Upper lobe of right lung (tissue), 1 donor: ENCODE measurements around the gene DPF1. TPM values are rescaled to one million over a fixed set of nuclear protein-coding genes. Genes with fewer than 3 reads are reported as not detected.

Source experiments
- ATAC-seq: fragments of 200-7000 bp; cut with Tn5 transposase; one replicate; pipeline ENCODE4 v1.9.1; 2020; ENCODE audit warnings: mild to moderate bottlenecking, moderate library complexity
- DNase-seq: peaks from one replicate; pipeline ENCODE4 v3.0.0-alpha.2; 2020
- H3K27ac ChIP-seq: fragments of 200-600 bp; one replicate; pipeline ENCODE4 v1.8.0; 2022
- H3K27me3 ChIP-seq: fragments of 200-600 bp; one replicate; pipeline ENCODE4 v1.8.0; 2022; ENCODE audit warnings: mild to moderate bottlenecking
- H3K36me3 ChIP-seq: fragments of 200-600 bp; one replicate; pipeline ENCODE4 v1.8.0; 2022
- H3K4me1 ChIP-seq: fragments of 200-600 bp; one replicate; pipeline ENCODE4 v1.8.0; 2022
- H3K4me3 ChIP-seq: fragments of 200-600 bp; one replicate; pipeline ENCODE4 v1.8.0; 2022; ENCODE audit warnings: mild to moderate bottlenecking
- H3K9me3 ChIP-seq: fragments of 200-600 bp; one replicate; pipeline ENCODE4 v1.8.0; 2022
- intact Hi-C: fragments of 100-400 bp; cut with DNase I; formaldehyde crosslinking; loops from one replicate; pipeline ENCODE4 v1.11.0; 2022
- total RNA-seq: library from RNA; stranded (reverse); fragmentation: NEBNext Ultra II Directional; extraction: Animal tissue kit (Norgen Biotek cat#: 25700); gene quantifications from one replicate; pipeline ENCODE4 v1.2.1, GENCODE V29; 2021
- TF ChIP-seq, protein P1 (sequence below): fragments of 200-600 bp; IDR thresholded peaks from one replicate; pipeline ENCODE4 v1.8.0; 2022; ENCODE audit warnings: antibody characterized with exemption
- donor health status: DM: no; HTN: yes; CAD: no; lungs with severe emphysema.

DPF1 gene
- total RNA-seq, 1 donor from 2014 or later, result not detected

DNA sequence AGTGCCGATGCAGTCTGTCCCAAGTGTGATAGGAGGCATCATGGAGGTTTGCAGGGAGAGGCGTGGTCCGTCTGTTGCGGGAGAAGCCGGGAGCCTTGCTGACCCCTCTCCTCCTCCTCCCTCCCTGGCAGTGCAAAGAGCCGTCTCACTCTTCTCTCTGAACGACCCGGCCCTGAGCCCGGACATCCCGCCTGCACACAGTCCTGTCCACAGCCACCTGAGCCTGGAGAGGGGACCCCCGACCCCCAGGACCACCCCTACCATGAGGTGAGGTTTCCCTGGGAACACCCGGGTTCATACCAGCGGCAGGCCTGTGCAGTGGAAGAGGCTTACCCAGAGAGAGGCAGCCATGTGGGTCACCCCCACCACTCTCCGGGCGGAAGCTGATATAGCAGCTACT, 22.3 kb downstream of the DPF1 start:
- intact Hi-C loops, result no loop called here
- DNase-seq, result no peak
- Histone ChIP-seq H3K27me3 (no peaks in the 10 kb centered on the region), H3K4me1 (no peaks in the 10 kb centered on the region), H3K36me3 (peaks cover 29% of the 10 kb centered on the region), H3K27ac (no peak overlapping the region), H3K9me3 (no peaks in the 10 kb centered on the region), H3K4me3 (no peak overlapping the region)
- TF ChIP-seq, protein P1, sequence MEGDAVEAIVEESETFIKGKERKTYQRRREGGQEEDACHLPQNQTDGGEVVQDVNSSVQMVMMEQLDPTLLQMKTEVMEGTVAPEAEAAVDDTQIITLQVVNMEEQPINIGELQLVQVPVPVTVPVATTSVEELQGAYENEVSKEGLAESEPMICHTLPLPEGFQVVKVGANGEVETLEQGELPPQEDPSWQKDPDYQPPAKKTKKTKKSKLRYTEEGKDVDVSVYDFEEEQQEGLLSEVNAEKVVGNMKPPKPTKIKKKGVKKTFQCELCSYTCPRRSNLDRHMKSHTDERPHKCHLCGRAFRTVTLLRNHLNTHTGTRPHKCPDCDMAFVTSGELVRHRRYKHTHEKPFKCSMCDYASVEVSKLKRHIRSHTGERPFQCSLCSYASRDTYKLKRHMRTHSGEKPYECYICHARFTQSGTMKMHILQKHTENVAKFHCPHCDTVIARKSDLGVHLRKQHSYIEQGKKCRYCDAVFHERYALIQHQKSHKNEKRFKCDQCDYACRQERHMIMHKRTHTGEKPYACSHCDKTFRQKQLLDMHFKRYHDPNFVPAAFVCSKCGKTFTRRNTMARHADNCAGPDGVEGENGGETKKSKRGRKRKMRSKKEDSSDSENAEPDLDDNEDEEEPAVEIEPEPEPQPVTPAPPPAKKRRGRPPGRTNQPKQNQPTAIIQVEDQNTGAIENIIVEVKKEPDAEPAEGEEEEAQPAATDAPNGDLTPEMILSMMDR, result no peak
- no peak for ATAC-seq

DNA sequence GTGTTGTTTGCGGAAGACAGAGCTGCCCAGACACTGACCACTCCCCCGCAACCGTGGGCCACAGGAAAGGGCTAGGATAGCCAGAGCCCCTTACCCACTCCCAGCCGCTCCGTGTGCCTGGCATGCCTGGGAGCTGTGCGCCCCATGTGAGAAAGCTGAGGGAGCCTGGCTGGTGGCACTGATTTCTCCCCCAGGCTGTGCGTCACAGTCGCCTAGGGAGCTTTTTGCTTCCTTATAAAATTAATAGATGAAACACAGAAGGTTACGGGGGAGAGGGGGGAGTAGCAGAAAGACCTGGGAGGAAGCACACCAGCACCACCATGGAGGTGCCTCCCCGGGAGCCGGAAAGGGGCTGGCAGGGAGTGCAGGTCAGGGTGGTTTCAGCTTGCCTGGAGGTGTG, 24.7 kb downstream of the DPF1 start:
- no peaks in the 10 kb centered on the region for H3K9me3 ChIP-seq
- TF ChIP-seq, protein P1, result no peak
- H3K36me3 ChIP-seq, result peaks cover 13% of the 10 kb centered on the region
- H3K4me3 ChIP-seq, result no peak overlapping the region
- intact Hi-C loops, result no loop called here
- H3K27ac ChIP-seq, result no peak overlapping the region
- ATAC-seq (no peak), DNase-seq (no peak)
- no peaks in the 10 kb centered on the region for H3K27me3 ChIP-seq
- H3K4me1 ChIP-seq, result no peaks in the 10 kb centered on the region

DNA sequence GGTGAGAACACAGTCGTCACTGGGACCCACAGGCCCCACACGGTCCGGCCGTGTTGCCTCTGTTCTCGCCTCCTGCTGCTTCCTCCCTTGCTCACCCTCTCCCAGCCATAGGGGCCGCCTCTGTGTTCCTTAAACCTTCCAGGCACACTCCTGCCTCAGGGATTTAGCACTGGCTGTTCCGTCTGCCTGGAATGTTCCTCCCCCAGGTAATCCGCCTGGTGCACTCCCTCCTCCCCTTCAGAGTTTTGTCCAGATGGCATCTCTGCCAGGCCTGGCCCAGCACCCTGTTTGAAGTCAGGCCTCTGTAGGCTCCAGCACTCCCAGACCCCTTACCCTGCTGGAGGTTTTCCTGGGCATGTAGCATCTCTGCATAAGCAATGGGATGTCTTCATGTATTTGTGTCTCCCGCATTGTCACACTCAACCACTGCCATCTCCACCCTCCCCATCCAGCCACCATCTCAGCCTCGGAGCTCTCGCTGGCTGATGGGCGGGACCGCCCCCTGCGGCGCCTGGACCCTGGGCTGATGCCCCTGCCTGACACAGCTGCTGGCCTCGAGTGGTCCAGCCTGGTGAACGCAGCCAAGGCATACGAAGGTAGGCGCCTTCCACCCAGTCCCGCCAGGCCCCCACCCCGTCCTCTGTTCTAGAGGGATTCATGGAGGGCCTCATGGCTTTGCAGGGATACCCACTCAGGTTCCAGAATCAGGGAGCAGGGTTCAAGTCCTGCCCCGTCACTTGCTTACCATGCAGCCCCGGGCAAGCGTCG, 25.9 kb downstream of the DPF1 start:
- Histone ChIP-seq H3K36me3 (peaks cover 13% of the 10 kb centered on the region), H3K4me1 (no peaks in the 10 kb centered on the region), H3K9me3 (no peaks in the 10 kb centered on the region), H3K4me3 (no peak overlapping the region), H3K27me3 (no peaks in the 10 kb centered on the region), H3K27ac (no peak overlapping the region)
- TF ChIP-seq, protein P1, result no peak
- intact Hi-C loops, result no loop called here
- ATAC-seq (no peak), DNase-seq (no peak)

DNA sequence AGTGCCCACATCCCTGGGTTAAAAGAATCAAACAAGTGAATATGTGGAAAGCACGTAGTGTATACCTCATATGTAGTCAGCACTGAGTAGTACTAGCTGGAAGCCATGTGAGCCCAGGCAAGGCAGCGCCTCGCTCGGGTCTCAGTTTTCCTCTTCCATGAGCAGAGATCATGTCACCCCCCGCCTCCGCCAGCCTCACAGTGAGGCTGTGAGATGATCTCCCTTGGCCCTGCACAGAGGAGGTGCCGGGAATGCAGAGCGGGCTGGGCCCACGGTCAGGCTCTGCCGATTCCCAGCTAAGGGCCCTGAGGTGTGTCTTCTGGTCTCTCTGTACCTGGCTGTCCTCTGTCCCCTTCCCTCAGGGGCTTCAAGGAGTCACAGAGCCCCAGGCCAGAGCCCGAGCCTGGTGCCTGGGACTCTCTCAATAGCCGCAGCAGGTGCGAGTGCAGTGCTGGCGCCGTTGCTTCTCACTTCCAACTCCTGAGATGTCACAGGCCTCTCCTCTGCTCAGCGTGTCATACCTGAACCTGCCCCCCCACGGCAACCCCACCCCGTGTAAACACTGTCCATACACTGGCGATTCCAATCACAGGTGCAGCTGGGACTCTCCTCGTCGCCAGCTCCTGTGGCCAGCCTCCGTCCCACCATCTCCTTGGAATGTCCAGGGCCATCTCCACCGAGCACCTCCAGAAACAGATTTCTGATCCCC, 26.9 kb downstream of the DPF1 start:
- intact Hi-C loops, result no loop called here
- no peak for DNase-seq
- ATAC-seq, result no peak
- H3K27ac ChIP-seq, result no peak overlapping the region
- peaks cover 9% of the 10 kb centered on the region for H3K36me3 ChIP-seq
- no peaks in the 10 kb centered on the region for H3K27me3 ChIP-seq
- H3K4me3 ChIP-seq, result no peak overlapping the region
- TF ChIP-seq, protein P1, result no peak
- H3K9me3 ChIP-seq, result no peaks in the 10 kb centered on the region
- no peaks in the 10 kb centered on the region for H3K4me1 ChIP-seq

DNA sequence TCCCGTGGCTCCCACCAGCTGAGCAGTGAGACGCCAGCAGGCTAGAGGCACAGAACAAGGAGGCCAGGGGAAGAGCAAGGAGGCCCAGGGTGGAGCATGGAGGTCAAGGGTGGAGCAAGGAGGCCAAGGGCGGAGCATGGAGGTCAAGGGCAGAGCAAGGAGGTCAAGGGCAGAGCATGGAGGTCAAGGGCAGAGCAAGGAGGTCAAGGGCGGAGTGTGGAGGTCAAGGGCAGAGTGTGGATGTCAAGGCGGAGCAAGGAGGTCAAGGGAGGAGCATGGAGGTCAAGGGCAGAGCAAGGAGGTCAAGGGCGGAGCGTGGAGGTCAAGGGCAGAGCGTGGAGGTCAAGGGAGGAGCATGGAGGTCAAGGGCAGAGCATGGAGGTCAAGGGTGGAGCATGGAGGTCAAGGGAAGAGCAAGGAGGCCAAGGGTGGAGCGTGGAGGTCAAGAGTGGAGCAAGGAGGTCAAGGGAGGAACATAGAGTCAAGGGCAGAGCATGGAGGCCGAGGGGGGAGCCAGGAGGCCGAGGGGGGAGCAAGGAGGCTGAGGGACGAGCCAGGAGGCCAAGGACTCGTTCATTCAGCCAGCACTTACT, 27.7 kb downstream of the DPF1 start:
- peaks cover 9% of the 10 kb centered on the region for H3K36me3 ChIP-seq

More for the DNA sequence above, 27.7 kb downstream of the DPF1 start:
- no peaks in the 10 kb centered on the region for H3K9me3 ChIP-seq
- H3K27ac ChIP-seq, result no peak overlapping the region
- ATAC-seq (no peak), DNase-seq (no peak)
- TF ChIP-seq, protein P1, result no peak
- no peaks in the 10 kb centered on the region for H3K27me3 ChIP-seq
- H3K4me1 ChIP-seq, result no peaks in the 10 kb centered on the region
- H3K4me3 ChIP-seq, result no peak overlapping the region
- intact Hi-C loops, result no loop called here
